GM19463 (cell line): Measurements from ENCODE around the gene PGS1.

ENCODE experiments used
- ATAC-seq: cut with Tn5 transposase; IDR thresholded peaks from one replicate; pipeline ENCODE4 v1.9.1; 2021; ENCODE audit warnings: mild to moderate bottlenecking, moderate library complexity; ENCODE audit not compliant: unreplicated experiment

Gene PGS1

DNA sequence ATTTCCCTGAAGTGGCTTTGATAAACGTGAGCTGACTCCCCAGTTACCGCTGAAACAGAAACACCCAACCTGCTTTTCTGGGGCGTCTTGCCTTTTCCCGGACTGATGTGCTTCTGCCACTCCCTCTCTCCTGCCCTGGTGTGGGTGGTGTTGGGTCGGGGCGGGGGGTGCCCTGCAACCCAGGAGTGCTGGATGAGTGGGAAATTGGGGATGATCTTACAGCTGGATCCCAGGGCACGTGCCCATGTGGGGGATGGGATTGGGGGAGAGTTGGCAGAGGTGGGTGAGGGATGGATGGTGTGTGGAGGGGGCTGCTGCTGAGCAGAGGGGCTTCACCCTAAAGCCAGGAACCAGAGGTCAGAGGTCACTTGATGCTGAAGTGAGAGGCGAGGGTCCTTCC is 28.5 kb downstream of the PGS1 start:
- no peak for ATAC-seq

DNA sequence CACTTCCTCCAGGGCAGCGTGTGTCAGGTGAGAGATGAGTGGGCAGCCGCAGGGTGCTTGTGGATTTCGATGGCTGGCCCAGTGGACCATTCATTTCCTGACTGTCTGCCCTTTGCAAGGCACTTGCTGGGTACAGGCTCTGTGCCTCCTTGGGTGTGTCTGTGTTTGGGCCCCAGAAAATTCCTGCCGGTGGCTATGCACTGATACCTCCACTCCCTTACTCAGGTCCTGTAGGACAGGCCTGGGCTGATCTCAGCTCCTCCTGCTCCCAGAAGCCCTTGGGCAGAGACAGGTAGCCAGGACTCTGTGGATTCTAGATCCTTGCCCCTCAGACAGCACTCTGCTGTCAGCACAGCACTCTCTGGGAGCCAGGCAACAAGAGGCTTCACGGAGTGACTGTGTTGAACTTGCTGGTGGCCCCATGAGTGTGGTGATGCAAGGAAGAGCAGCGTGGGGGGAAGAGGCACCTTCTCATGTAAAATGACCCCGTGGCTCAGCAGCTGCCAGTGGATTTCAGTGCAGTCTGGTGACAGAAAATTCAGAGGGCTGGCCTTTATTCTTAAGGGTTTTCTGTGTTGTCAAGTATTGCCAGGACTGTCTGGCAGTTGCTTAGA is 29.0 kb downstream of the PGS1 start:
- ATAC-seq = no peak

DNA sequence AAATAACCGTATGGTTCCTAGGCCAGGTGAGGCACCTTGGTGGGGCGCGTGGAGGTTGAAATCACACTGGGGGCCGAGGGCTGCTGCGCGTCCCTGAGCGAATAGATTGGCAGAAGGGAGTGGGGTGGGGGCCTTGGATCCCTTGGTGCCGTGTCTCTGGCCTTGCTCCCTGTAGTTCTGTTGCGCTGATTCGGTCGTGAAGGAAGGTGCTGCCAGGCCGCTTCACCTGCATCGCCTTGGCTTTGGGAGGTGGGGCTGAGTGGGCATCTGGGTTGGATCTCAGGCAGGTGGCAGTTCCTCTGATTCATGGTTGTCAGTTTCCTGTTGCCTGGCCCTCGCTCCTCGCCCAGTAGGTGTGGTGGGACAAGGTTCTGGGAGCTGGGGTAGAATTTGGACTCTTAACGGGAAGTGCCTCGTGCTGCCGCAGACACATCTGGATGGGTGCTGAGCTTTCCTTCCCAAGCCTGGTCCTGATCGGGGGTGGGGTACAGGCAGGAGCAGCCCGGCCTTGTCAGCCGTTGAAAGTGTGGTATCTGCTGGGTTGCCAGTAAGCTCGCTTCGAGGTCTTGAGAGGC is 30.1 kb downstream of the PGS1 start:
- no peak for ATAC-seq

DNA sequence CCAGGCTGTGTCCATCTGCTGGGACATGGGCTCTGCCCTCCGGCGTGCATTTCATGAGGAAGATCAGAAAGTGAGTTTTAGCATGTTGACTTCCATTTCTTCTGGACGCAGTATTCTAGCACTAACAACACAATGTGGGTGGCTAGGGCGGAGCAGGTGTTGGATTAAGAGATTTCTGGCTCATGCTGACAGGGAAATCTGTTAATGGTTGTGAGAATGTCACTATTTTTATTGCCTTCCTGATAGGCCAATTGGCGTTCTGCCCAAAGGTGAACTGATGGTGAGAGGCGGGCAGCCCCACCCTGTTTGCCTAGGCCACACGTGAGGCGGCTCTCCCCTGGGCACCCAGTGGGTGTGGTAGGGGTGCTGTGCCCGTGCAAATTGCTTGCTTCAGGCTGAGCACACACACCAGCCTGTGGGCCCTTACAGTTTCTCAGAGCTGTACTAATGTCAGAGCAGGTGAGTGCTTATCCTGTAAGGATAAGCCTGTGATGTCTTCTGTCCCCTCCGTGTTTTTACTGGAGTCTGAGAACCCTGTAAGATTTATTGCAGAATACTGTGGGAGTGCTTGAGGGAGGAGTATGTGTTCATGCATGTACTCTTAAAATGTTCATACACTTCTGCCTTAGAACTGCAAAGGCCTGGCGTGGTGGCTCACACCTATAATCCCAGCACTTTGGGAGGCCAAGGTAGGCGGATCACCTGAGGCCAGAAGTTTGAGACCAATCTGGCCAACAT is 30.9 kb downstream of the PGS1 start:
- no peak for ATAC-seq

DNA sequence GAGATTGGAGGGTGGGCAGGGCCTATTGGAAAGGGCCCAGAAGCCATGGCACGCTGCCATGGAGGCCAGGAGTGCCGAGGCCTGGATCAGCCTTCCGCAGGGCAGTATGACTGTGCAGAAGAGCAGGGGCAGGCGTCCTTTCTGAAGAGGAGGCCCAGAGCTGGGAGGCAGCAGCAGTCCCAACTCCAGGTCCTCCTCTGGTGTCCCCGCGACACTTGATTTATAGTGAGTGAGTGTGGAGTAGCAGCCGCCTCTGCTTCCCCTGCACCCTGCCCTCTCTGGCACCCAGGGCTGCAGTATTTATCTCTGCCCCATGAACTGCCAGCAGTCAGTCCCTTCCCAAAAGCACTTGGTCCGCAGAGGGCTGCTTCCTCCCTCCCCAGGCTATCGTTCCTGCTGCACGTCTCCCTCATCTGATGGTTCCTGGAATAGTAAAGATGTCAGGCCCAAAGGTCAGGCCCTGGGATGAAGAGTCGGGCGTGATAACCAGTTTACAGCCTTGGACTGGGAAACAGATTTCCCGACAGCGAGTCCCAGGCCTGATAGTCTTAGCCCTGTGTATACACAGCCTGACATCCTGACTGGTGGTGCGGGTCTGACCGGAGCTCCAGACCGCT is 32.9 kb downstream of the PGS1 start:
- ATAC-seq = no peak

DNA sequence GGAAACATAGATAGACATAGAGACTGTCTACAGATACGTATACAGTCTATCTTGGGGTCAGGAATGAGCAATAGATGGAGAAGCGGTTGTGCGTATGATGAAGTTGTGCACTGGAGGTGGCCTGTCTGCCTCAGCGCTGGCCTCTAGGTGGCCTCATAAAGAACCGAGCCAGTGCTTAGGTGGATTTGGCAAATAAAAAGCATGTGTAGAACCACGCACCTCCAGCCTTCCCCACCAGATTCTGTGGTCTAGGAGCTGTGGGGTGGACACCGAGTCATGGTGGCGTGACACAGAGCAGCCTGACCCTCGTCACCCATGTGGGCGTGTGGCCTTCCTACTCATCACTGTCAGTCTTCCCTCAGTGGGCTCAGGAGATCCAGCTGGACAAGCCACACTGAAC is 34.0 kb downstream of the PGS1 start:
- no peak for ATAC-seq

DNA sequence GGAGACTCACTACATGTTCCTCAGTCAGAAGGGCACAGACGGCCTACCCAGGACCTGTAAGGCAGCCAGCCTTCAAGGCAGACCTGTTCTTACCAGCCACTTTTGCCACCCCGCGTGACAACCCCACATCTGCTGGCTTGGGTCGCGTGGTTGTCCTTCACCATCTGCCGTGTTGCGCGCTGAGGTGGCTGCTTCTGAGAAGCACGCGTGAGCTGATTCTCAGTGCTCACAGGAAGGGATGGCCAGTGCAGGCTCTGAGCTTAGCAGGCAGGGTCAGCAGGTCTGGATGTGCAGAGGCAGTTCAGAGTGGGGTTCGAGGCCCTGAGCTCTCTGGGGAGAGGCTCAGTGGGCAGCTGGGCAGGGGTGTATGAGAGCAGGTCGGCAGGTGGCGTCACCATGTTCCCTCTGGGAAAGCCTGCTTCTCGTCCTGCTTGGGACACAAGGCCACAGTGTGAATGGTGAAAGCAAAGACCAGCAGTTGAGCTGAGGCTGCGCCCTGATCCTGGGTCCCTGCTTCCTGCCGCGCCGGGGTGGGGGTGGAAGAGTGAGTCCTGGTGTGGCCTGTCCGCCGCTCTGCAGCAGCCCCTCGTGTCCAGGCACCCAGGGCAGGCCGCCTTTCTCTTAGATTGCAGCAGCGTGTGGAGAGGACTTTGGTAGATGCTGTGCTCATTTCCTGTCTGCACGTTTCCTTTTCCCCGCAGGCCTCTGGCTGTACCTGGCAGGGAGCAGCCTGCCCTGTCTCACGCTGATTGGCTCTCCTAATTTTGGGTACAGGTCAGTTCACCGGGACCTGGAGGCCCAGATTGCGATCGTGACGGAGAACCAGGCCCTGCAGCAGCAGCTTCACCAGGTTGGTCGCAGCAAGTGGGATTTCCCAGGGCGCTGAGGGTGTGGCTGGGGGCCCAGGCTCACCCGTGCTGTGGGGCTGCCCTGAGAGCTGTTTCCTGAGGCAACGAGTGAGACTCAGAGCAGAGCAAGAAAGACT is 36.0 kb downstream of the PGS1 start:
- no peak for ATAC-seq

DNA sequence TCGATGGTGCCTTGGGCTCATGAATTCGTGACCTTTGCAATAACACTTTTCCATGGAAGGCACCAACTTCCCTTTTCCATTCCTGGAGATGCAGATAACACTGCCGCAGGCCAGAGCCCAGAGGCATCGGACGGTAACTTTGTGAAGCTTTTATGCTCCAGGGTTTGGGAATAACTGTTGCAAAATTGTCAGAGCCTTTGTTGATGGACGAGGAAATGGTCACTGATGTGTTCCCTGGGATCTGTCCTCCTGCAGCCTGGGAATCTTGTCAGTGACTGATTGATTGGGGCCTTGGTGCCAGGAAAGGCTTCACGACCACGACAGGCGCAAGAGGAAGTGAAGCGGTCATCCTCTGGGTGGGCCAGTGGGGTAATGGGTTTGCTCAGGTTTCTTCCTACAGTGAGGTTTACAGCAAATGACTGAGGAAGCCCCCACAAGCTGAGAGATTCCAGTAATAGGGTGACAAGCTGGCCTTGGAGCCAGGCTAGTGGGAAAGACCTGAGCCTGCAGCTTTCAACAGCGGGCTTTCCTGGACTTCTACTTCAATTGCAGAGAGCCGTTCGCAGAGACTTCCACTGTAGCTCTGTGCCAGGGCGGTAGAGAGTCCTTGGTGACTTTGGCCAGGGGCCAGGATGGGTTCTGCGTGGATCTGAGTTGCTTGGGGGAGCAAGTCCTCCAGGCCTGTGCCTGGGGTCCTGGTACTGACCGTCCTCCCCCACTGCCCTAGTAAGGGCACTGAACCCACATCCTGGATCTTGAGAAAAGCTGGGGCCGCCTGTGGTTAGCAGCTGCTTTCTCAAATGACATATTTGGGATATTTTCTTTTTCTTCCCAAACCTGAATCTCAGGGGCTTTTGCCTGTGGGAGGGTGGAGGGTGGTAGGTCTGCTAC is 37.6 kb downstream of the PGS1 start:
- no peak for ATAC-seq

DNA sequence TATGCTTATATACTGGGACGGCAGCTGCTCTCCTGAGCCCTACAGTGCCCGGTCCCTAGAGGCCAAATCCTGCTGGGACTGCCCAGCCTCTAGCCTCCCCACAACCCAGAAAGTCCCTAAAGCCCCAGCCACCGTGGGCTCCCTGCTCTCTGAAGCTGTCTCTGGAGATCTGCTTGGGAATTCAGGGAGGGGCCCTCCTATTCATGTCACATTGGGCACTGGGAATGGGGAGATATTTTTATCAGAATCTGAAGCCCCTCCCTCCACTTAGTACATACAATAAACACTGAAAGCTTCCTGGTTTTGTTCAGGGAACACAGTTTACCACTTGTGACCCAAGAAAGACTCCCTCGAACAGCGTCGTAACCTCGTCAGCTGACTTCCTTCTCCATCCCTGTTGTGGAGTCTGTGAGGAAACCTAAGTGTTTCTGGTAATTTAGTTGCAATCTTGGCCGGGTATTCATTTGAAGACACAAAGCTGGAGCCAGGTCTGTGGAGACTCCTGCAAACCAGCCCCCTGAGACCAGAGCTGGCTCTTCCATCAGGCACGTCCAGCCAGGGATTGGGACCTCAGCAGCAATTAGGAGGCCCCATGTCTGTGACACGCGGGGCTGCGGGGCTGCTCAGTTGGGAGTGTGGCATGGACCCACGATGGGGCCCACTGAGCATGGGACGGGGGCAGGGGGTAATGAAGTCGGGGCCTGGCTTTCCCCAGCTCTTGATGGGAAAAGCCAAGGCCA is 38.5 kb downstream of the PGS1 start:
- no peak for ATAC-seq

DNA sequence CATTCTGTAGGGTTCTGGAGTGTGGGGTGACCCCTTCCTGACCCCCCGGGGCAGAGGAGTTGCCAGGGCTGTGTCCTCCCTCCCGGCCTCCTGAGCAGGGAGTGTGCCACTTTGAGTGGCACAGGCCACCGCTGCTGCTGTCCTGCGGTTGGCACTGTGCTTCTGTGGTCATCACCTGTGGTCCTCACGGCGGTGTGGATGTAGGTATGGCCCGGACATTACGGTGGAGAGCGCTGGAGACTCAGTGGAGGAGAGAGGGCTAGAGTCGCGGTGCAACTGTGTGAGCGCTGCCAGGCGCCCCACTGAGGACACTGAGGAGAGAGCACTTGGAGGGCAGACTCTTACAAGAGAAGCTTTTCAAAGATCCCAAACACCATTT is 39.1 kb downstream of the PGS1 start:
- ATAC-seq = no peak

DNA sequence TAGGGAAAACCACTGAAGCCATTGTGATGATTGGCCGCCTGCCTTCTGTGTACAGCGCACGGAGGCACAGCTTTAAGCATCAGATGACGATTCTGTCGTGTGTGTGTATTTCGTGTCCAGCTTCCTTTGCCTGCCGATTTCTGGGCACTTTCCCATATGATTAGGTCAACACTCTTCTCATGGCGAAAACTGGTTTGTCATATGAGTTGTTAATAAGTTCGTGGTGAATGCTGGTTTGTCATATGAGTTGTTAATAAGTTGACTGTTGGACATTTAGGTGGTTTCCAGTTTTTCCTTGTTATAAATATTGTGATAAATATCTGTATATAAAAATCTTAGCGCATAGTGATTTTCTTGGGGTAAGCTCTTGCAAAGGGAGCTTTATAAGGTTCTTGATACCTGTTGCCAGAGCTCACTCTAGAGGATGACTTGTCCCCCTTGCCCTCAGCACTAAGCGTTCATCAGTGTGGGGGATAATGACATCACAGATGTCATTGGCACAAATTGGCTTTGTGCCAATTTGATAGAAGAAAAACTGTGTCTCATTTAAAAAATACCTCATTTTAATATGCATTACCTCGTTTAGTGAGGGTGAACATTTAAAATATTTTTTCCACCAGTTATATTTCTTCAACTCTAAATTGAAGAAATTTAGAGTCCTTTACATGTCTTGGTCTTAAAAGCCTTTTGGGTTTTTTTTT is 40.0 kb downstream of the PGS1 start:
- ATAC-seq = no peak

DNA sequence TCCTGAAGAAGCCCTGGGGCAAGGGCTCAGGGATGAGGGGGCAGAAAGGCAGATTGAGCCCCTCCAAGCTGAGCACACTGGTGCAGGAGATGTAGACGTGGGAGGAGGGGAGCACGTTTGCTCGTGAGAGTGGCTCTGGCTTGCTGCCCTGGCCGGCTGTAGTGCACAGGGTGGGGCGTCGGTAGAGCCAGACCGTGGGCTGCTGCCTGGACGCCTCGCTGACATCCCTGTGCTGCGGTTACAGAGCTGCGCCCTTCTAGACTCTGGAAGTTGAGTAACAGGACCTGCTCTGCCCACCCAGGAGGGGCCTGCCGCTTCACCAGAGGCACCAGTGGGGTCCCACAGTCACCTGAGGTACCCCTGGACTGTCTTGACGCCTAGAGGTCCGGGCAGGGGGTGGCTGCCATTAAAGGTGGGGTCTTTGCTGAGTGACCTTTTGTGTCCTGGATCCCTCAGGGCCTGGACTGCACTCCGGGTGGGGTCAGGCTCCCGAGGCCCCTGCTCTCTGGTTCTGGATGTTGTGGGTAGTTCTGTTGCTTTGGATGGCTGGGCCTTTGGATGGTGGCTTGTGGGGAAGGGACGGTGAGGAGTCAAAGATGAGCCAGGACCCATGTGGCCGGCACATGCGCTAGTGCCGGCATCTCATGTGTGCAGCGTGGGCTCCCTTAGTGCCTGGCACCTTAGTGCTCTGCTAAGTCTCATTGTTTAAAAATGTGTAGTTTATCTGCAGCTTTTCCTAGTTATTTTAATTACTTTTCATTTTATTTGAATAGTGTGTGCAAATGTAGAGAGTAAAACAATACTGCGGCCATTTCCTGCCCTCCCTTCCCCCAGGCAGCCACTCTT is 41.7 kb downstream of the PGS1 start:
- ATAC-seq = no peak

DNA sequence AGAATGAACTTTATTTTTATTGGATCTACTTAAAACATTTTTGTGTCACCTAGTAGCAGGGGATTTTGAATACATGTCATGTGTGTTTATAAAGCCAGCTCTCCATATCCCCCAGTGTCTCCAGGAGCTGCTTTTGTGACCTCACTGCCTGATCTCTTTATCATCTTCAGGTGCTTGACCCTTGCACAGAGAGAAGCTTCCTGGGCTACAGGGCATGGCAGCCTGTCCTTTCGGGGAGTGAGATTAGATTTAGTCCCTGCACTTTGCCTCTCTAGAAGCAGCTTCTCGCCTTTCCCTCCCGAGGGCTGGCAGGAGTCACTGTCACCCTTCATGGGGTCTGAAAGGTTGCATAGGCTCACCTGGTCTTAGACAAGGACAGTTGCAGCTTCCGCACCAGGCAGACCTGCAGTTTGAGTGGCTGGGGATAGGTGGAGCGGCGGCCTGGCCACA is 42.7 kb downstream of the PGS1 start:
- ATAC-seq = no peak

DNA sequence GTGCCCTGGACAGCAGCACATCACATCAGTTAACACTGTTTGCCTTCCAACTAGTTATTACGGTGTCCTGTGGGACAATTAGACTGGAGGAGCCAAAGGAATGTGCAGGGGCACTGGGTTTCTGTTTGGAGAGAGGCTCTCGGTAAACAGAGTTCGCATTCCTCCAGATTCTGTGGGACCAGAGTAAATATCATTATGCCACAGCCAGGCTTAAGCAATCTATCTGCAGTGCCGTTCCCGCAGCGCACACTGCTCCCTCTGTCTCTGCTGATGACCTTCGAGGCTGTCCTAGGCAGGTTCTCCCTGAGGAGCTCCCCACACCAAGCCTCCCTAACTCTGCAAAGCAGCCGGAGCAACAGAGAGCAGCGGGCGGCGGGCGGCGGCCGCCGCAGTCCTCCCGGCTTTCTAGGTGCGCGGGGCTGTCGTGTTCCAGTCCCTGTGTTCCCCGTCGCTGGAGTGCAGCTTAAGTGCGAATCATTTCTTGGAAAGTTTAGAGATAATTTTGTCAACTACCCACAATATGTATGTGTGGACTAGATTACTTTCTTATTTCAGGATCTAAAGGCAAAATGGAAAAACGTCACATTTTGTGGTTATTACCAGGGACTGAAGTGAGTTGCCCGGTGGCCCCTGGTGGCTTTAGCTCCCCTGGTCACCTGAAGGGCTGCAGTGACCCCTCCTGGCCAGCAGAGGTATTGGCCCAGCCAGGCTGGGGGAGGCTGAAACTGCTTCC is 43.3 kb downstream of the PGS1 start:
- ATAC-seq = no peak

DNA sequence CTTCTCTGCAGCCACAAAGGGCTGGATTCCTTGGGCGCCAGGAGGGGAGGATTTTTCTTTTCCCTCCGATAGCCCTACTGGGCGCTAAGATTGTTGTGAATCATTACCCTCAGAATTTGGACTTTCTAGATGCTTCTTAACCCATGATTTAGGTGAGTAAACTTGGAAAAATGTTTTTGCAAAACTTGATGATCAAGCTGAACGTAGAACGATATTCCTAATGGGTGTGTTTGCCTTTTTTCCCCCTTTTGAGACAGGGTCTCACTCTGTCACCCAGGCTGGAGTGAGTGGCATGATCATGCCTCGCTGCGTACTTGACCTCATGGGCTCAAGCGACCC is 43.8 kb downstream of the PGS1 start:
- no peak for ATAC-seq

DNA sequence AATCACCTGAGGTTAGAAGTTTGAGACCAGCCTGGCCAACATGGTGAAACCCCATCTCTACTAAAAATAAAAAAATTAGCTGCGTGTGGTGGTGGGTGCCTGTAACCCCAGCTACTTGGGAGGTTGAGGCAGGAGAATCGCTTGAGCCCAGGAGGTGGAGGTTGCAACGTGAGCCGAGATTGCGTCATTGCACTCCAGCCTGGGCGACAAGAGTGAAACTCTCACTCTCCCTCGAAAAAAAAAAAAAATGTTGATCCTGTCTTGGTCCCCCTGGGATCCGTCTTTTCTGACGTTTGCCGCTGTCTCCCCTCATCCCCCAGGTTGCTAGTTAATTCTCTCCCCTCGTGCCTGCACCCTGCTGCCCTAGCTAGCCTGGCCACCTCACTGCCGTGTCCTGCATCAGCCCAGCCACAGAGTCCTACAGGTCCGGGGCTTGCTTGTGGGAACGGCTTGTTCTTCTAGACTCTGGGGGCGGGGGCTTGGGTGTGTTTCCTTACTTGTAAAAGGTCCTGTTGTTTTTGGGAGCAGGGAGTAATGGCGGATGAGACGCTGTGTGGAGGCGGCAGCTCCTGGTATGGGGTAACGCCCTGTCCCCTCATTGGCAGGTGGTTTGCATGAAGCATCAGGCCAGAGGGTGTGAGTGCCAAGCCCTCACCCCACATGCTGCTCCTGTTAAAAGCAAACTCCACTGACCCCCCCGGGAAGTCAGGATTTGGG is 44.6 kb downstream of the PGS1 start:
- no peak for ATAC-seq
